ENCODE results near the gene MAST4. TPM values are rescaled to one million over a fixed set of nuclear protein-coding genes. Genes with fewer than 3 reads are reported as not detected.

The MAST4 gene
- total RNA-seq, 2 donors from 2014 or later: 11.0 to 11.5 TPM

GRCh38 chr5:67111779-67112178 is 515.6 kb downstream of the MAST4 start:
- H3K36me3 Mint-ChIP-seq (ENCODE audit: low read depth): peaks cover 5% of the 10 kb centered on the region
- H3K27ac Mint-ChIP-seq: no peak overlapping the region
- H3K9me3 Mint-ChIP-seq: no peaks in the 10 kb centered on the region
- no peaks in the 10 kb centered on the region for H3K4me1 ChIP-seq (ENCODE audit: control insufficient read depth, insufficient read depth, low read length)
- no peak overlapping the region for H3K27ac ChIP-seq (ENCODE audit: low read depth, low read length)
- DNase-seq: no peak
- H3K36me3 ChIP-seq (ENCODE audit: control insufficient read depth, insufficient read depth, low read length): peaks cover 5% of the 10 kb centered on the region
- peaks cover 22% of the 10 kb centered on the region for H3K4me1 Mint-ChIP-seq
- no peak overlapping the region for H3K4me3 Mint-ChIP-seq
- no peak overlapping the region for H3K9ac ChIP-seq (ENCODE audit: extremely low read depth, low read length, poor library complexity, severe bottlenecking)
- no peaks in the 10 kb centered on the region for H3K27me3 Mint-ChIP-seq (ENCODE audit: insufficient read depth)
- no peaks in the 10 kb centered on the region for H3K27me3 ChIP-seq (ENCODE audit: control insufficient read depth, insufficient read depth, low read length, poor library complexity, severe bottlenecking)
- H3K4me3 ChIP-seq (ENCODE audit: low read length): no peak overlapping the region
- no peak for TF ChIP-seq CTCF (conservative IDR thresholded peaks at IDR 0.05)
- 91 to 100% methylated on average over 1 of the region's 1 CpG for WGBS, 2 experiments (ENCODE audit: insufficient coverage in 1 of 2, insufficient read length in 1 of 2)
- H3K9me3 ChIP-seq (ENCODE audit: control insufficient read depth, low read length): no peaks in the 10 kb centered on the region

- TF ChIP-seq CTCF (conservative IDR thresholded peaks at IDR 0.05): no peak
- Histone ChIP-seq H3K4me1 (ENCODE audit: control insufficient read depth, insufficient read depth, low read length) (peaks cover 6% of the 10 kb centered on the region), H3K4me3 (ENCODE audit: low read length) (no peak overlapping the region), H3K27me3 (ENCODE audit: control insufficient read depth, insufficient read depth, low read length, poor library complexity, severe bottlenecking) (peaks cover 14% of the 10 kb centered on the region), H3K9ac (ENCODE audit: extremely low read depth, low read length, poor library complexity, severe bottlenecking) (no peak overlapping the region), H3K27ac (ENCODE audit: low read depth, low read length) (no peak overlapping the region), H3K36me3 (ENCODE audit: control insufficient read depth, insufficient read depth, low read length) (peaks cover 5% of the 10 kb centered on the region), H3K9me3 (ENCODE audit: control insufficient read depth, low read length) (no peaks in the 10 kb centered on the region)
- WGBS, 2 experiments (ENCODE audit: insufficient coverage in 1 of 2, insufficient read length in 1 of 2): 81% methylated on average over 3 of the region's 3 CpGs; no CpG with 5 or more reads in 1 of the 2 experiments
- Mint-ChIP-seq H3K9me3 (no peaks in the 10 kb centered on the region), H3K4me1 (peaks cover 24% of the 10 kb centered on the region), H3K4me3 (no peak overlapping the region), H3K27ac (no peak overlapping the region), H3K36me3 (ENCODE audit: low read depth) (peaks cover 6% of the 10 kb centered on the region), H3K27me3 (ENCODE audit: insufficient read depth) (peaks cover 3% of the 10 kb centered on the region)
- DNase-seq: no peak
Observed at GRCh38 chr5:67115246-67115645, 519.1 kb downstream of the MAST4 start.

- Mint-ChIP-seq H3K27me3 (ENCODE audit: insufficient read depth) (peaks cover 3% of the 10 kb centered on the region), H3K9me3 (no peaks in the 10 kb centered on the region), H3K4me1 (peaks cover 24% of the 10 kb centered on the region), H3K27ac (no peak overlapping the region), H3K36me3 (ENCODE audit: low read depth) (peaks cover 3% of the 10 kb centered on the region), H3K4me3 (no peak overlapping the region)
- Histone ChIP-seq H3K36me3 (ENCODE audit: control insufficient read depth, insufficient read depth, low read length) (peaks cover 5% of the 10 kb centered on the region), H3K9me3 (ENCODE audit: control insufficient read depth, low read length) (no peaks in the 10 kb centered on the region), H3K4me1 (ENCODE audit: control insufficient read depth, insufficient read depth, low read length) (peaks cover 6% of the 10 kb centered on the region), H3K27me3 (ENCODE audit: control insufficient read depth, insufficient read depth, low read length, poor library complexity, severe bottlenecking) (peaks cover 19% of the 10 kb centered on the region), H3K4me3 (ENCODE audit: low read length) (no peak overlapping the region), H3K27ac (ENCODE audit: low read depth, low read length) (no peak overlapping the region), H3K9ac (ENCODE audit: extremely low read depth, low read length, poor library complexity, severe bottlenecking) (no peak overlapping the region)
- DNase-seq: no peak
- WGBS, 2 experiments (ENCODE audit: insufficient coverage in 1 of 2, insufficient read length in 1 of 2): 96 to 100% methylated on average over 3 of the region's 3 CpGs
- TF ChIP-seq CTCF (conservative IDR thresholded peaks at IDR 0.05): no peak
Observed at GRCh38 chr5:67115817-67116216, 519.6 kb downstream of the MAST4 start.

All from endodermal cell (in vitro differentiated cells).